K562 (cell line): ENCODE data around the gene PCDHGB2. TPM values are rescaled to one million over a fixed set of nuclear protein-coding genes. Genes with fewer than 3 reads are reported as not detected.

ENCODE experiments used
- ATAC-seq: fragments of 200-7000 bp; cut with Tn5 transposase; 3 replicates; pipeline ENCODE4 v1.9.1; 2020; ENCODE audit warnings: moderate library complexity
- BruUV-seq: library from RNA; stranded (reverse); fragments of 400-500 nt; replicated peaks from 2 replicates; lab custom pipeline; 2021; lab: Mats Ljungman, UMichigan
- CTCF ChIA-PET: fragments of 300-600 bp; formaldehyde crosslinking; extraction: SDS; loops from one replicate; lab custom pipeline; 2021; ENCODE audit warnings: low intra/inter-chr PET ratio; lab: Yijun Ruan, JAX
- POLR2A ChIA-PET: fragments of 300-600, 350-650 bp; sonication (Branson Sonifier 250); formaldehyde crosslinking; extraction: SDS; loops from one replicate; lab custom pipeline; 2021; ENCODE audit warnings: antibody characterized with exemption, inconsistent platforms; lab: Yijun Ruan, JAX
- DNase-seq, 4 experiments: peaks; one replicate each; pipeline versions ENCODE4 v3.0.0 to v3.0.0-alpha.2; 2011 to 2018; ENCODE audit warnings: low spot score in 3 of 4, mixed read lengths in 3 of 4; ENCODE audit errors: extremely low read depth in 1 of 4
- FAIRE-seq: peaks from 2 replicates; lab custom pipeline; 2011; peaks lifted over from hg19 to GRCh38; lab: Jason Lieb, UNC
- H2AFZ ChIP-seq: 2 replicates; pipeline ENCODE4 v1.6.0; 2011; ENCODE audit warnings: low read depth, low read length, control low read depth, inconsistent platforms
- H3K27ac ChIP-seq: fragments of 200-600 bp; 3 replicates; pipeline ENCODE4 v1.8.0; 2011; ENCODE audit warnings: low read depth, mild to moderate bottlenecking, control low read depth, inconsistent platforms, low read length, moderate library complexity, mixed read lengths; ENCODE audit errors: extremely low read depth
- H3K27me3 ChIP-seq, 2 experiments: fragments of 300-600 bp in 1 of 2; 2 replicates in 1 of 2; 3 replicates in 1 of 2; pipeline versions ENCODE4 v1.6.0 to v1.8.0; 2011; ENCODE audit warnings: inconsistent platforms in 2 of 2, low read length in 2 of 2, mild to moderate bottlenecking in 1 of 2, mixed read lengths in 1 of 2, moderate library complexity in 1 of 2; ENCODE audit not compliant: control insufficient read depth in 2 of 2, insufficient read depth in 2 of 2
- H3K36me3 ChIP-seq: fragments of 300-600 bp; 3 replicates; pipeline ENCODE4 v1.8.0; 2011; ENCODE audit warnings: mild to moderate bottlenecking, low read length, inconsistent platforms; ENCODE audit not compliant: control insufficient read depth, insufficient read depth
- H3K4me1 ChIP-seq, 2 experiments: fragments of 200-600 bp in 1 of 2; replicated peaks in 1 of 2; 2 replicates in 1 of 2; 3 replicates in 1 of 2; pipeline versions ENCODE4 v1.5.1 to v1.8.0; 2011; ENCODE audit warnings: inconsistent platforms in 2 of 2, low read length in 2 of 2, mild to moderate bottlenecking in 1 of 2, mixed read lengths in 1 of 2, moderate library complexity in 1 of 2; ENCODE audit not compliant: control insufficient read depth in 2 of 2, insufficient read depth in 2 of 2
- H3K4me2 ChIP-seq: 2 replicates; pipeline ENCODE4 v1.6.1; 2011; ENCODE audit warnings: low read length, control low read depth, inconsistent platforms, mixed read lengths; ENCODE audit not compliant: insufficient read depth
- H3K4me3 ChIP-seq: fragments of 200-600 bp; sonication (generic), shearing (Covaris generic); 2 replicates; pipeline ENCODE4 v1.5.1; 2016; ENCODE audit warnings: control low read depth, inconsistent platforms
- H3K79me2 ChIP-seq: fragments of 200-600 bp; 3 replicates; pipeline ENCODE4 v1.8.0; 2011; ENCODE audit warnings: low read length, inconsistent platforms; ENCODE audit not compliant: control insufficient read depth, insufficient read depth
- H3K9ac ChIP-seq, 2 experiments: 2 replicates each; pipeline versions ENCODE4 v1.6.0 to v1.6.1; 2011; ENCODE audit warnings: low read depth in 2 of 2, low read length in 2 of 2, control low read depth in 1 of 2, inconsistent platforms in 1 of 2, mild to moderate bottlenecking in 1 of 2, mixed read lengths in 1 of 2; ENCODE audit not compliant: insufficient read depth in 1 of 2
- H3K9me1 ChIP-seq: one replicate; pipeline ENCODE4 v1.6.0; 2011; ENCODE audit warnings: inconsistent platforms, mild to moderate bottlenecking, low read length, moderate library complexity; ENCODE audit not compliant: control insufficient read depth, insufficient read depth
- H3K9me3 ChIP-seq: replicated peaks from 2 replicates; pipeline ENCODE4 v1.5.1; 2011; ENCODE audit warnings: low read depth, low read length, inconsistent platforms; ENCODE audit not compliant: control insufficient read depth, insufficient read depth
- H4K20me1 ChIP-seq: replicated peaks from 2 replicates; pipeline ENCODE4 v1.6.1; 2011; ENCODE audit warnings: low read length, inconsistent platforms, mixed read lengths; ENCODE audit not compliant: control insufficient read depth, insufficient read depth
- BRD4 ChIP-seq: fragments of 200-600 bp; sonication (generic); IDR thresholded peaks from 2 replicates; pipeline ENCODE4 v1.6.1; 2017; ENCODE audit warnings: inconsistent platforms
- CEBPB ChIP-seq: fragments of 450-650 bp; IDR thresholded peaks from 2 replicates; pipeline ENCODE4 v1.6.1; 2016; ENCODE audit warnings: missing genetic modification characterization, missing compliant biosample characterization
- CEBPG ChIP-seq, 3 experiments: fragments of 200-800 bp in 1 of 3; sonication (Bioruptor generic) in 1 of 3; sonication (generic) in 1 of 3; formaldehyde crosslinking in 1 of 3; IDR thresholded peaks in 2 of 3; conservative IDR thresholded peaks in 1 of 3; 2 replicates each; pipeline versions ENCODE4 v1.6.1 to v1.8.0; 2016 to 2022; ENCODE audit warnings: missing compliant biosample characterization in 2 of 3, missing genetic modification characterization in 2 of 3, mild to moderate bottlenecking in 1 of 3, missing genetic modification reagents in 1 of 3
- ELK3 ChIP-seq: fragments of 450-650 bp; formaldehyde crosslinking; IDR thresholded peaks from 2 replicates; pipeline ENCODE4 v1.4.0; 2020; ENCODE audit warnings: mild to moderate bottlenecking
- ESRRB ChIP-seq: fragments of 250-450 bp; sonication (Bioruptor Pico); IDR thresholded peaks from 2 replicates; pipeline ENCODE4 v1.5.0; 2020; ENCODE audit warnings: mild to moderate bottlenecking, moderate library complexity, borderline replicate concordance
- MEF2A ChIP-seq: IDR thresholded peaks from 2 replicates; pipeline ENCODE4 v1.6.1; 2011; ENCODE audit warnings: low read depth, mild to moderate bottlenecking, low read length, moderate library complexity; ENCODE audit not compliant: control insufficient read depth
- RAD51 ChIP-seq: fragments of 450-650 bp; IDR thresholded peaks from 2 replicates; pipeline ENCODE4 v1.7.1; 2016; ENCODE audit warnings: low read depth, mild to moderate bottlenecking, borderline replicate concordance
- TCF3 ChIP-seq: sonication (generic); formaldehyde crosslinking; IDR thresholded peaks from 2 replicates; pipeline ENCODE4 v1.4.0; 2020; ENCODE audit warnings: mild to moderate bottlenecking, missing genetic modification reagents
- THRAP3 ChIP-seq: fragments of 450-650 bp; IDR thresholded peaks from 2 replicates; pipeline ENCODE4 v1.6.1; 2016; ENCODE audit warnings: mild to moderate bottlenecking, inconsistent platforms, borderline replicate concordance
- TRIM28 ChIP-seq: fragments of 450-650 bp; IDR thresholded peaks from 2 replicates; pipeline ENCODE4 v1.6.1; 2017
- TSHZ1 ChIP-seq: fragments of 250-450 bp; sonication (Bioruptor Pico); IDR thresholded peaks from 2 replicates; pipeline ENCODE4 v1.4.0; 2020; ENCODE audit warnings: mild to moderate bottlenecking, moderate library complexity
- U2AF1 ChIP-seq: fragments of 200-400 bp; formaldehyde crosslinking; optimal IDR thresholded peaks from 2 replicates; pipeline ENCODE3; 2017; ENCODE audit warnings: mild to moderate bottlenecking, low read depth, low read length, moderate library complexity
- WGBS: fragments of 100-300 bp; shearing (Covaris generic); methylation state at CpG from one replicate; pipeline ENCODE4 v1.1.6; 2016; ENCODE audit warnings: low coverage, mixed read lengths; ENCODE audit not compliant: insufficient coverage; ENCODE audit errors: missing lambda C conversion rate; 5-methylcytosine and 5-hydroxymethylcytosine counted together
- in situ Hi-C: fragments of 300-500 bp; cut with MboI; formaldehyde crosslinking; loops from 4 replicates; pipeline ENCODE4 v1.15.0; 2018; ENCODE audit warnings: inconsistent platforms, mixed read lengths
- intact Hi-C: fragments of 100-400 bp; cut with micrococcal nuclease; formaldehyde crosslinking; loops from 2 replicates; pipeline ENCODE4 v1.14.2; 2022
- polyA plus RNA-seq, 8 experiments: library from polyadenylated mRNA; depleted of rRNA in 4 of 8; stranded (reverse) in 5 of 8; unstranded in 3 of 8; fragments of >200 nt; fragmentation: Nextera tagmentation in 2 of 8; fragmentation: Illumina TruSeq in 1 of 8; extraction: Ambion mirVana in 2 of 8; extraction: Trizol in 1 of 8; gene quantifications; 2 replicates each; pipeline versions ENCODE4 v1.2.1 to v1.2.3, GENCODE V29; 2011 to 2014; ENCODE audit warnings: inconsistent platforms in 1 of 8, missing spikeins in 1 of 8
- total RNA-seq, 7 experiments: library from RNA; depleted of rRNA in 6 of 7; stranded (reverse); fragments of >200 nt in 6 of 7; fragmentation: Illumina TruSeq in 2 of 7; extraction: Trizol in 2 of 7; gene quantifications; 2 replicates each; pipeline versions ENCODE4 v1.2.1 to v1.2.3, GENCODE V29; 2011 to 2021; ENCODE audit warnings: low replicate concordance in 1 of 7

PCDHGB2 gene
- total and polyA plus RNA-seq, 9 of the 15 experiments (the other 6 are each of a cell fraction or from before 2014, with no cell fraction given), result 0.06 to 0.54 (median 0.29) TPM; not detected in 1

GRCh38 chr5:141388661-141389060 is 28.9 kb downstream of the PCDHGB2 start:
- Histone ChIP-seq H3K27ac (no peak overlapping the region), H3K36me3 (no peaks in the 10 kb centered on the region), H3K4me3 (no peak overlapping the region), H3K4me1 (peaks cover 0 to 10% of the 10 kb centered on the region in 2 experiments; a peak in 1 of 5 replicates), H2AFZ (no peak overlapping the region), H3K27me3 (peaks cover 3 to 33% of the 10 kb centered on the region in 2 experiments; a peak in 3 of 5 replicates)
- intact Hi-C loops, result no loop called here
- ChIA-PET CTCF (no interaction called here), POLR2A (no interaction called here)
- WGBS, result 2% methylated on average over 10 of the region's 10 CpGs
- no peak for FAIRE-seq
- no peak for TF ChIP-seq ELK3
- no peak for TF ChIP-seq MEF2A
- TF ChIP-seq TCF3 (CRISPR knock-in tag), result no peak
- TF ChIP-seq CEBPB (tag), result peak; percentile 87
- no peak for TF ChIP-seq ESRRB (CRISPR knock-in tag)
- no peak for TF ChIP-seq CEBPG (CRISPR knock-in tag; IDR thresholded peaks at IDR 0.05)
- TF ChIP-seq CEBPG (tag; conservative IDR thresholded peaks at IDR 0.05 in 1 of 2, IDR thresholded peaks at IDR 0.05 in 1 of 2), result peak; percentile 35 to 94; a peak in 3 of 4 replicates
- TF ChIP-seq TRIM28, result no peak
- no peak for TF ChIP-seq RAD51
- no peak for TF ChIP-seq TSHZ1 (CRISPR knock-in tag)
- TF ChIP-seq BRD4, result no peak
- no peak for TF ChIP-seq U2AF1
- TF ChIP-seq THRAP3, result no peak
- TF ChIP-seq, all 486 proteins: peak for 2
- no TSS peak for BruUV-seq
- no peak for DNase-seq
- no peaks in the 10 kb centered on the region for H3K9me1 ChIP-seq
- no peaks in the 10 kb centered on the region for H3K9me3 ChIP-seq
- no peak overlapping the region for H3K4me2 ChIP-seq
- no peak for ATAC-seq
- no peaks in the 10 kb centered on the region for H3K79me2 ChIP-seq
- H4K20me1 ChIP-seq, result no peaks in the 10 kb centered on the region
- no peak overlapping the region for H3K9ac ChIP-seq
- in situ Hi-C loops, result no loop called here
